Colonic mucosa (tissue), 4 donors: ENCODE results near the gene CNOT1. TPM values are rescaled to one million over a fixed set of nuclear protein-coding genes. Genes with fewer than 3 reads are reported as not detected.

ENCODE experiments used
- DNase-seq: peaks from one replicate; pipeline ENCODE4 v3.0.0-alpha.2; 2020
- H3K27ac ChIP-seq: fragments of 200-600 bp; one replicate; pipeline ENCODE4 v1.8.0; 2021
- H3K27me3 ChIP-seq: fragments of 200-600 bp; one replicate; pipeline ENCODE4 v1.8.0; 2021
- H3K36me3 ChIP-seq: fragments of 200-600 bp; one replicate; pipeline ENCODE4 v1.8.0; 2021
- H3K4me1 ChIP-seq: fragments of 200-600 bp; one replicate; pipeline ENCODE4 v1.8.0; 2021; ENCODE audit warnings: mild to moderate bottlenecking
- H3K4me3 ChIP-seq: fragments of 200-600 bp; one replicate; pipeline ENCODE4 v1.8.0; 2021
- H3K9ac ChIP-seq, 2 donors: one replicate each; pipeline ENCODE4 v1.7.0; 2013; ENCODE audit warnings: control low read depth in 2 of 2, low read depth in 2 of 2, low read length in 2 of 2
- H3K9me3 ChIP-seq: fragments of 200-600 bp; one replicate; pipeline ENCODE4 v1.8.0; 2021
- CTCF ChIP-seq: fragments of 200-600 bp; IDR thresholded peaks from one replicate; pipeline ENCODE4 v1.8.0; 2022; ENCODE audit warnings: antibody characterized with exemption, mild to moderate bottlenecking
- intact Hi-C: fragments of 100-400 bp; cut with DNase I; formaldehyde crosslinking; loops from one replicate; pipeline ENCODE4 v1.14.1; 2022
- total RNA-seq, 2 donors: library from RNA; stranded (reverse); fragmentation: NEBNext Ultra II Directional in 1 of 2; extraction: Animal tissue kit (Norgen Biotek cat#: 25700) in 1 of 2; gene quantifications; one replicate each; pipeline ENCODE4 v1.2.1, GENCODE V29; 2021
- donor health status: healthy.
- donor health status: DM: no; HTN: no; CAD: no.
- donor health status: DM: no; HTN: no; CAD: no.

CNOT1 gene
- total RNA-seq, 2 donors from 2014 or later, result 237 to 268 TPM

GRCh38 chr16:58588406-58588805, 41.2 kb downstream of the CNOT1 start:
- Histone ChIP-seq H3K36me3 (peaks cover 35% of the 10 kb centered on the region), H3K4me3 (no peak overlapping the region), H3K4me1 (no peaks in the 10 kb centered on the region), H3K27ac (no peak overlapping the region), H3K9ac (no peak overlapping the region), H3K27me3 (no peaks in the 10 kb centered on the region), H3K9me3 (no peaks in the 10 kb centered on the region)
- intact Hi-C loops, result no loop called here
- no peak for TF ChIP-seq CTCF
- DNase-seq, result no peak

DNA sequence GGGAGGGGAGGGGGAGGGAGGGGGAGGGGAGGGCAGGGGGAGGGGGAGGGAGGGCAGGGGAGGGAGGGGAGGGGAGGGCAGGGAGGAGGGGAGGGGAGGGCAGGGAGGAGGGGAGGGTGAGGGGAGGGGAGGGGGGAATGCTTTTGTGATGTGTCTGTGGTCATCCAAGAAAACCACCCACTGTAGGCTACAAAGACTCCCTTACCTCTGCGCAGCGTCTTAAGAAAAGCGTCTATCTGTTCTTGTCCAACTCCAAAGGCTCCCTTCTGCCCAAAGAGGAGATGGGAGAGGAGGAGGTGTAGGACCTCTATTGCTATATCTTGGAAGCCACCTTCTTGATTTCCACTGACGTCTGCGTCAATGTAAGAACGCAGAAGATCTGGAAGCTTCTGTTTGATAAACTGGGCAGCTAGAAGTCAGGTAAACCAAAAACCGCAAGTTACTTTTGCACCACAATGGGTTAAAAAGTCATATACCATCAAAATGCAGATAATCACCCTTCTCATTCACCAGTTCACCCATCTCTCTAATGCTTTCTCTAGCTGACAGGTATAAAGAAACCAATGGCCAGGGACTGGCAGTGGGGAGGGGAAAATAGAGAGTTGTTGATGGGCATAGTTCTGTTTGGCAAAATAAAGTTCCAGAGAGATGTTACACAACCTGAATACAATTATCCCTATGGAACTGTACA, 43.1 kb downstream of the CNOT1 start:
- Histone ChIP-seq H3K27me3 (no peaks in the 10 kb centered on the region), H3K9ac (no peak overlapping the region), H3K27ac (no peak overlapping the region), H3K36me3 (peaks cover 35% of the 10 kb centered on the region), H3K4me1 (no peaks in the 10 kb centered on the region), H3K4me3 (no peak overlapping the region), H3K9me3 (no peaks in the 10 kb centered on the region)
- no peak for DNase-seq
- TF ChIP-seq CTCF, result no peak
- intact Hi-C loops, result no loop called here

DNA sequence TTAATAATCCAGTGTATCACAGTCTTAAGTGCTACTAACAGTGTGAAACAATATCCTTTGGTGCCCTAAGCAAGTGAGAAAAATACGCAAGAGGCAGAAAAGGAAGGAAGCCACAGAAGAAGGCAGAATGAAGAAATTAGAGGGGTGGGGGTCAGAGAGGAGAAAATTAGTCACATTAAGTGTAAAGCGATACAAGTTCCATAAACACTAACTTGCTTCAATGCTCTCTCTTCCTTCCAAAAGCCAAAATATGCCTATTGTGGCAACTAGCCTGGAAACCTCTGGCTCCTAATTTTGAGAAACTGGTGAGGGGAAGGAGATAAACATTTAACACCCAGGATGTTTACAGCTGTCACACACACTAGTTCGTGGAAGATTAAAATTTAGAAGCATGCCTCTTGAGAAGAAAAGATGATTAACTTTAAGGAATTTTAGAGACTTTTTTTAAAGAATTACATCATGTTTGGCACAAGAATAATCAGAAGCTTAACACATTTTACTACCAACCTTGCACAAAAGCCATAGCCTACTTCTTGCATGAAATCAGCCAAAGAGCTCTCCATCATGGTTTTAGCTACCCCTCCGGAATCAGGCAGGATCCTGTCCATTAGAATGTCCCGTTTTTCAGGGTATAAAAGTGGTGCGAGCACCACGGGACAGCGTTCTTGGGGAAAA, 44.7 kb downstream of the CNOT1 start:
- Histone ChIP-seq H3K9me3 (no peaks in the 10 kb centered on the region), H3K27ac (no peak overlapping the region), H3K4me1 (no peaks in the 10 kb centered on the region), H3K27me3 (no peaks in the 10 kb centered on the region), H3K9ac (no peak overlapping the region), H3K36me3 (peaks cover 44% of the 10 kb centered on the region), H3K4me3 (no peak overlapping the region)
- DNase-seq, result no peak
- no peak for TF ChIP-seq CTCF
- intact Hi-C loops, result no loop called here

GRCh38 chr16:58582971-58583765, 46.5 kb downstream of the CNOT1 start:
- intact Hi-C loops, result no loop called here

More at GRCh38 chr16:58582971-58583765, 46.5 kb downstream of the CNOT1 start:
- Histone ChIP-seq H3K9ac (no peak overlapping the region), H3K36me3 (peaks cover 43% of the 10 kb centered on the region), H3K27ac (no peak overlapping the region), H3K9me3 (no peaks in the 10 kb centered on the region), H3K27me3 (no peaks in the 10 kb centered on the region), H3K4me1 (no peaks in the 10 kb centered on the region), H3K4me3 (no peak overlapping the region)
- no peak for DNase-seq
- no peak for TF ChIP-seq CTCF
